HFF-Myc (cell line): ENCODE measurements around the gene SMIM41.

ENCODE experiments used
- DNase-seq: peaks from one replicate; pipeline ENCODE4 v3.0.0-alpha.2; 2011; ENCODE audit warnings: low read depth; ENCODE audit errors: extremely low read depth
- H3K4me3 ChIP-seq: replicated peaks from 2 replicates; pipeline ENCODE4 v1.5.1; 2011; ENCODE audit warnings: low read depth, mild to moderate bottlenecking, control low read depth, low read length
- TF ChIP-seq, protein P1 (sequence below): IDR thresholded peaks from 2 replicates; pipeline ENCODE4 v1.5.1; 2012; ENCODE audit warnings: mild to moderate bottlenecking, low read depth, low read length, control low read depth; ENCODE audit errors: missing control alignments

SMIM41 gene

GRCh38 chr12:52086944-52087835 is 7.7 kb downstream of the SMIM41 start:
- no peak overlapping the region for H3K4me3 ChIP-seq
- TF ChIP-seq, protein P1, sequence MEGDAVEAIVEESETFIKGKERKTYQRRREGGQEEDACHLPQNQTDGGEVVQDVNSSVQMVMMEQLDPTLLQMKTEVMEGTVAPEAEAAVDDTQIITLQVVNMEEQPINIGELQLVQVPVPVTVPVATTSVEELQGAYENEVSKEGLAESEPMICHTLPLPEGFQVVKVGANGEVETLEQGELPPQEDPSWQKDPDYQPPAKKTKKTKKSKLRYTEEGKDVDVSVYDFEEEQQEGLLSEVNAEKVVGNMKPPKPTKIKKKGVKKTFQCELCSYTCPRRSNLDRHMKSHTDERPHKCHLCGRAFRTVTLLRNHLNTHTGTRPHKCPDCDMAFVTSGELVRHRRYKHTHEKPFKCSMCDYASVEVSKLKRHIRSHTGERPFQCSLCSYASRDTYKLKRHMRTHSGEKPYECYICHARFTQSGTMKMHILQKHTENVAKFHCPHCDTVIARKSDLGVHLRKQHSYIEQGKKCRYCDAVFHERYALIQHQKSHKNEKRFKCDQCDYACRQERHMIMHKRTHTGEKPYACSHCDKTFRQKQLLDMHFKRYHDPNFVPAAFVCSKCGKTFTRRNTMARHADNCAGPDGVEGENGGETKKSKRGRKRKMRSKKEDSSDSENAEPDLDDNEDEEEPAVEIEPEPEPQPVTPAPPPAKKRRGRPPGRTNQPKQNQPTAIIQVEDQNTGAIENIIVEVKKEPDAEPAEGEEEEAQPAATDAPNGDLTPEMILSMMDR = no peak
- DNase-seq = no peak

- TF ChIP-seq, protein P1 = no peak
- no peak for DNase-seq
- H3K4me3 ChIP-seq = no peak overlapping the region
These were observed 8.7 kb downstream of the SMIM41 start for GRCh38 chr12:52087961-52088820.

- no peak for DNase-seq
- H3K4me3 ChIP-seq = no peak overlapping the region
- TF ChIP-seq, protein P1 = no peak
These were observed 10.0 kb downstream of the SMIM41 start for GRCh38 chr12:52089491-52089890.

DNA sequence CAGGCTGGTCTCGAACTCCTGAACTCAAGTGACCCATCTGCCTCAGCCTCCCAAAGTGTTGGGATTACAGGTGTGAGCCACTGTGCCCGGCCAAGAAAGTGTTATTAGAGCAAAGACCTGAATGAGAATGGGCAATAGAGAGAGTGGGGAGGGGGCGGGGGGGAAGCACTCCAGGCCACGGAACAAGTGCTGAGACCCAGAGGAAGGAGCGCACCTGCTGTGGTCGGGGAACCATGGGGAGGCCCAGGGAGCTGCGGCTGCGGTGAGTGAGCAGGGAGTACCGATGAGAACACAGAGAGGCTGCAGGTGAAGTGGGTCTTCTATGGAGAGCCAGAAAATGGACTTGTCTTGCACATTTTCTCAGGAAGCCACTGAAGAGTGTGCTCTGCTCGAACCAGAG is 10.8 kb downstream of the SMIM41 start:
- no peak for DNase-seq
- TF ChIP-seq, protein P1 = no peak
- no peak overlapping the region for H3K4me3 ChIP-seq

- no peak overlapping the region for H3K4me3 ChIP-seq
- TF ChIP-seq, protein P1 = no peak
- DNase-seq = no peak
These were observed 11.6 kb downstream of the SMIM41 start for GRCh38 chr12:52091061-52091460.

DNA sequence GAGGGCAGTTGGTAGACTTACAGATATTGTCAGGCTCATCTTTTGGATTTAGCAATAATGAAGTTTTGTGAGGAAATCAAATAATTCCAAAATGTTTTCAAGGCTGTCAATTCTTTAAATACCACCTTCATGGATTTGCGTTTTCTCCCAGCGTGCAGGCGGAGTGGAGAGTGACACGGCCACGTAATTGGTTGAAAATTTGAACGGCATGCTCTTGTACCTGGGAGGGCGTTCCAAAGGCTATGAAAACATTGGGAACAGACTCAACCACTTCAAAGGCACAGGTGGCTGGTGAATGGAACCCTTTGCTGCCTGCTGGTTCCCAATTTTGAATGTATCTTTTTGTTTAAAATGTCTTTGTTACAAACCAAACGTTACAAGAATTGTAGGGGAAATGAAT is 12.4 kb downstream of the SMIM41 start:
- TF ChIP-seq, protein P1 = no peak
- DNase-seq = no peak
- no peak overlapping the region for H3K4me3 ChIP-seq
